ENCODE measurements around the gene EPHB2. TPM values are rescaled to one million over a fixed set of nuclear protein-coding genes. Genes with fewer than 3 reads are reported as not detected.

The EPHB2 gene
- total and polyA plus RNA-seq, 2 of the 4 experiments (the other 2 are of a cell fraction) = 52.3 to 58.8 TPM

DNA sequence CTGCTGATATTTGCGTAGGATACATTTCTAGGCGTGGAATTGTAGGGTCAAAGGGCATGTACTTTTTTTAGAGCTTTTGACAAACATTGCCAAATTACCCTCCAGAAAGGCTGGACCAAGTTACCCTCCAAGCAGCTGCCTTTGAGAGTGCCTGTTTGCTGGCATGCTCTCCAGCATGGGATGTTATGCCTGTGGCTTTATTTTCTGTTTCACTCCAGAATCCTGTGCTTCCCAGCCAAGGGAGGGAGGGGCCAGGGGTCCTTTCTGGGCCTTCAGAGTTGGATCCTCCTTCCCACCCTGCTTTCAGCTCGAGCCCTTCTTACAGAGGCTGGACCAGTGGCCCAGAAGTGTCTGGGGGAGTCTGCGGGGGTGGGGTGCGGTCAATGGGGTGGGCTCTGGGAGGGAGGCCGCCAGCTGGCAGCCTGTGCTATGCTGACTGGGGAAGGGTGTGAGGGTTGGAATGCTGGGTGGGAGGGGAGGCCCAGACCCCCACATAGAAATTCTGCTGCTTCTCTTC lies 81.2 kb downstream of the EPHB2 start:
- DNase-seq (no peak), ATAC-seq (ENCODE audit: low read depth) (no peak)
- H2BK20ac ChIP-seq (ENCODE audit: low read depth, low read length) = no peak overlapping the region
- H3K4me3 ChIP-seq (ENCODE audit: insufficient read depth, low read depth, low read length) = no peak overlapping the region
- no peak overlapping the region for H3K23ac ChIP-seq (ENCODE audit: low read depth, low read length)
- no peak overlapping the region for H3K9ac ChIP-seq (ENCODE audit: low read depth, low read length)
- ChIA-PET POLR2A (ENCODE audit: unreplicated experiment) (no interaction called here), CTCF (no interaction called here)
- TF ChIP-seq POLR2A (IDR thresholded peaks at IDR 0.05; ENCODE audit: low read depth, low read length) = no peak
- no peak overlapping the region for H3K4me2 ChIP-seq (ENCODE audit: low read depth, low read length)
- H4K5ac ChIP-seq (ENCODE audit: low read depth, low read length) = no peak overlapping the region
- no peaks in the 10 kb centered on the region for H3K27me3 ChIP-seq (ENCODE audit: control insufficient read depth, insufficient read depth, low read length)
- no peak overlapping the region for H3K56ac ChIP-seq (ENCODE audit: extremely low read depth, insufficient read depth, low read length)
- H4K8ac ChIP-seq (ENCODE audit: low read depth in 2 of 2, low read length in 2 of 2) = no peak overlapping the region
- H4K91ac ChIP-seq (ENCODE audit: insufficient read depth, low read depth, low read length) = no peak overlapping the region
- no peaks in the 10 kb centered on the region for H3K9me3 ChIP-seq (ENCODE audit: control insufficient read depth, insufficient read depth, low read length)
- H4K20me1 ChIP-seq (ENCODE audit: insufficient read depth, low read length) = peaks cover 47% of the 10 kb centered on the region
- H3K4ac ChIP-seq (ENCODE audit: low read depth, low read length) = no peak overlapping the region
- no peak overlapping the region for H3K27ac ChIP-seq (ENCODE audit: insufficient read depth, low read length)
- no peak overlapping the region for H3K18ac ChIP-seq (ENCODE audit: low read depth, low read length)
- in situ Hi-C loops (cut with MboI; ENCODE audit: low sequenced_read_pairs) (no loop called here), dilution Hi-C loops (cut with HindIII; ENCODE audit: low sequenced_read_pairs, unreplicated experiment) (no loop called here), intact Hi-C loops (cut with micrococcal nuclease) (no loop called here)
- H2BK120ac ChIP-seq (ENCODE audit: low read depth, low read length) = no peak overlapping the region
- no peak overlapping the region for H3K14ac ChIP-seq (replicated peaks; ENCODE audit: low read depth, low read length)
- WGBS, 2 experiments (ENCODE audit: extremely low coverage in 2 of 2, insufficient read length in 1 of 2) = no CpG with 5 or more reads among the region's 6 CpGs
- peaks cover 2% of the 10 kb centered on the region; the same call in 1 of the 2 replicates for H3K36me3 ChIP-seq (ENCODE audit: control insufficient read depth, insufficient read depth, low read length)
- H2AK5ac ChIP-seq (ENCODE audit: low read depth, low read length) = no peak overlapping the region
- no TSS peak for BruUV-seq (replicated peaks)
- H3K4me1 ChIP-seq (ENCODE audit: control insufficient read depth, insufficient read depth, low read length) = peaks cover 9% of the 10 kb centered on the region
- H2BK5ac ChIP-seq (ENCODE audit: low read depth, low read length, poor library complexity, severe bottlenecking) = no peak overlapping the region
- H3K79me1 ChIP-seq (ENCODE audit: low read depth in 1 of 2, low read length in 2 of 2) = peaks cover 16 to 80% of the 10 kb centered on the region in 2 experiments; a peak in 3 of 4 replicates
- H2BK15ac ChIP-seq (ENCODE audit: low read depth, low read length) = no peak overlapping the region
- H3K9me1 ChIP-seq (ENCODE audit: insufficient read depth, low read length) = peaks cover 15% of the 10 kb centered on the region
- no peak overlapping the region for H2AK9ac ChIP-seq (replicated peaks; ENCODE audit: low read depth, low read length, poor library complexity)
- H2AFZ ChIP-seq (replicated peaks; ENCODE audit: low read length, poor library complexity) = no peak overlapping the region

Data from IMR-90 (cell line).